H1 (cell line): ENCODE measurements around the gene DDR1. TPM values are rescaled to one million over a fixed set of nuclear protein-coding genes. Genes with fewer than 3 reads are reported as not detected.

ENCODE experiments used
- CTCF ChIA-PET: fragments of 300-600 bp; sonication (Branson Sonifier 250); formaldehyde crosslinking; loops from one replicate; lab custom pipeline; 2021; ENCODE audit not compliant: partially characterized antibody; lab: Charles Lee
- POLR2A ChIA-PET: fragments of 300-600 bp; sonication (Branson Sonifier 250); formaldehyde crosslinking; loops from one replicate; lab custom pipeline; 2021; ENCODE audit warnings: inconsistent platforms; ENCODE audit not compliant: partially characterized antibody; lab: Charles Lee
- DNase-seq, 2 experiments: peaks; one replicate each; pipeline versions ENCODE4 v3.0.0 to v3.0.0-alpha.2; 2010 to 2022; ENCODE audit warnings: low spot score in 2 of 2, low read depth in 1 of 2, mixed read lengths in 1 of 2
- FAIRE-seq: peaks from 2 replicates; lab custom pipeline; 2011; peaks lifted over from hg19 to GRCh38; lab: Jason Lieb, UNC
- H2AFZ ChIP-seq: 2 replicates; pipeline ENCODE4 v1.8.1; 2012; ENCODE audit warnings: low read length, inconsistent platforms
- H2AK5ac ChIP-seq: 2 replicates; pipeline ENCODE4 v1.6.1; 2013; ENCODE audit warnings: low read depth, low read length
- H2BK120ac ChIP-seq: replicated peaks from 2 replicates; pipeline ENCODE3; 2013; ENCODE audit warnings: low read depth, low read length, inconsistent platforms
- H2BK12ac ChIP-seq: 2 replicates; pipeline ENCODE4 v1.6.1; 2013; ENCODE audit warnings: low read depth, low read length
- H2BK15ac ChIP-seq: 2 replicates; pipeline ENCODE4 v1.6.1; 2013; ENCODE audit warnings: low read length
- H2BK20ac ChIP-seq: 2 replicates; pipeline ENCODE4 v1.6.1; 2013; ENCODE audit warnings: low read length
- H2BK5ac ChIP-seq: 2 replicates; pipeline ENCODE4 v1.6.1; 2013; ENCODE audit warnings: low read depth, low read length
- H3K14ac ChIP-seq: 2 replicates; pipeline ENCODE4 v1.6.1; 2013; ENCODE audit warnings: inconsistent platforms; ENCODE audit not compliant: insufficient read length
- H3K18ac ChIP-seq: 2 replicates; pipeline ENCODE4 v1.6.1; 2013; ENCODE audit warnings: low read length; ENCODE audit errors: extremely low read depth
- H3K23ac ChIP-seq: 2 replicates; pipeline ENCODE4 v1.6.1; 2013; ENCODE audit warnings: inconsistent platforms; ENCODE audit not compliant: insufficient read length
- H3K23me2 ChIP-seq: 2 replicates; pipeline ENCODE4 v1.6.1; 2013; ENCODE audit warnings: low read depth, low read length
- H3K27ac ChIP-seq: 2 replicates; pipeline ENCODE4 v1.6.1; 2011; ENCODE audit warnings: low read depth, low read length, inconsistent platforms
- H3K27me3 ChIP-seq, 4 experiments: replicated peaks in 1 of 4; 1 replicate in 1 of 4; 2 replicates in 3 of 4; pipeline versions ENCODE4 v1.6.1 to v1.8.1; 2011 to 2013; ENCODE audit warnings: low read length in 3 of 4, mild to moderate bottlenecking in 3 of 4, inconsistent platforms in 2 of 4, mixed read lengths in 2 of 4, moderate library complexity in 1 of 4; ENCODE audit not compliant: control insufficient read depth in 3 of 4, insufficient read depth in 3 of 4; ENCODE audit errors: extremely low read depth in 1 of 4
- H3K36me3 ChIP-seq, 4 experiments: 2 replicates each; pipeline versions ENCODE4 v1.6.1 to v1.8.1; 2011 to 2013; ENCODE audit warnings: mild to moderate bottlenecking in 4 of 4, low read length in 3 of 4, moderate library complexity in 2 of 4, control low read depth in 1 of 4, inconsistent platforms in 1 of 4; ENCODE audit not compliant: insufficient read depth in 4 of 4, control insufficient read depth in 2 of 4
- H3K4ac ChIP-seq: replicated peaks from 2 replicates; pipeline ENCODE3; 2013; ENCODE audit warnings: low read length, low read depth, mixed read lengths, inconsistent platforms; ENCODE audit not compliant: insufficient read length
- H3K4me1 ChIP-seq, 4 experiments: replicated peaks in 1 of 4; 1 replicate in 1 of 4; 2 replicates in 3 of 4; pipeline versions ENCODE4 v1.6.1 to v1.8.1; 2011 to 2013; ENCODE audit warnings: low read length in 3 of 4, inconsistent platforms in 2 of 4, mixed read lengths in 1 of 4; ENCODE audit not compliant: insufficient read depth in 4 of 4, control insufficient read depth in 3 of 4
- H3K4me2 ChIP-seq, 2 experiments: 2 replicates each; pipeline versions ENCODE4 v1.6.1 to v1.8.1; 2011 to 2013; ENCODE audit warnings: low read depth in 2 of 2, low read length in 2 of 2, control low read depth in 1 of 2, inconsistent platforms in 1 of 2, mild to moderate bottlenecking in 1 of 2; ENCODE audit not compliant: insufficient read depth in 1 of 2
- H3K4me3 ChIP-seq, 4 experiments: fragments of 200-600, 300-600 bp in 1 of 4; sonication (generic), shearing (Covaris generic), sonication (Bioruptor Twin) in 1 of 4; 2 replicates each; pipeline versions ENCODE4 v1.5.1 to v1.8.1; 2011 to 2016; ENCODE audit warnings: low read length in 4 of 4, low read depth in 3 of 4, control low read depth in 2 of 4, inconsistent platforms in 2 of 4, mild to moderate bottlenecking in 2 of 4, mixed read lengths in 1 of 4, moderate library complexity in 1 of 4; ENCODE audit not compliant: insufficient read depth in 2 of 4; ENCODE audit errors: extremely low read depth in 1 of 4
- H3K56ac ChIP-seq: replicated peaks from 2 replicates; pipeline ENCODE3; 2013; ENCODE audit warnings: low read depth, mild to moderate bottlenecking, mixed read lengths, low read length, inconsistent platforms; ENCODE audit not compliant: insufficient read length
- H3K79me1 ChIP-seq: 2 replicates; pipeline ENCODE4 v1.6.1; 2013; ENCODE audit warnings: low read depth, low read length, control low read depth
- H3K79me2 ChIP-seq, 2 experiments: 2 replicates each; pipeline versions ENCODE4 v1.6.1 to v1.8.1; 2012 to 2013; ENCODE audit warnings: low read length in 2 of 2, mild to moderate bottlenecking in 2 of 2, inconsistent platforms in 1 of 2; ENCODE audit not compliant: insufficient read depth in 2 of 2, control insufficient read depth in 1 of 2
- H3K9ac ChIP-seq, 4 experiments: replicated peaks in 1 of 4; 1 replicate in 1 of 4; 2 replicates in 3 of 4; pipeline versions ENCODE4 v1.6.1 to v1.8.1; 2011 to 2013; ENCODE audit warnings: low read depth in 3 of 4, low read length in 3 of 4, control low read depth in 2 of 4, mild to moderate bottlenecking in 2 of 4, moderate library complexity in 2 of 4, inconsistent platforms in 1 of 4; ENCODE audit errors: extremely low read depth in 1 of 4
- H3K9me3 ChIP-seq, 2 experiments: 2 replicates each; pipeline versions ENCODE4 v1.6.1 to v1.8.1; 2012 to 2013; ENCODE audit warnings: mild to moderate bottlenecking in 2 of 2, moderate library complexity in 2 of 2, control low read depth in 1 of 2, inconsistent platforms in 1 of 2, low read depth in 1 of 2, low read length in 1 of 2, mixed read lengths in 1 of 2; ENCODE audit not compliant: insufficient read depth in 2 of 2
- H4K20me1 ChIP-seq, 2 experiments: replicated peaks in 1 of 2; 2 replicates each; pipeline versions ENCODE3 to v1.8.1; 2011 to 2013; ENCODE audit warnings: inconsistent platforms in 2 of 2, low read length in 2 of 2, mild to moderate bottlenecking in 1 of 2; ENCODE audit not compliant: insufficient read depth in 2 of 2, control insufficient read depth in 1 of 2
- H4K5ac ChIP-seq: 2 replicates; pipeline ENCODE4 v1.6.1; 2013; ENCODE audit warnings: low read length, low read depth, mixed read lengths, inconsistent platforms; ENCODE audit not compliant: insufficient read length
- H4K8ac ChIP-seq: 2 replicates; pipeline ENCODE4 v1.8.0; 2013; ENCODE audit warnings: mild to moderate bottlenecking, moderate library complexity, low read length, inconsistent platforms; ENCODE audit not compliant: insufficient read depth; ENCODE audit errors: extremely low read depth
- H4K91ac ChIP-seq: replicated peaks from 2 replicates; pipeline ENCODE3; 2013; ENCODE audit warnings: low read length, mixed read lengths, inconsistent platforms; ENCODE audit not compliant: insufficient read length
- KDM1A ChIP-seq: fragments of 200-600, 300-600 bp; sonication (generic); IDR thresholded peaks from 2 replicates; pipeline ENCODE4 v1.7.1; 2016; ENCODE audit warnings: mild to moderate bottlenecking, low read length, borderline replicate concordance
- WGBS, 2 experiments: shearing (Covaris generic) in 1 of 2; methylation state at CpG; one replicate each; pipeline versions ENCODE4 v1.1.6 to v1.1.7; 2013 to 2015; ENCODE audit warnings: low lambda C conversion rate in 2 of 2, mixed read lengths in 2 of 2, inconsistent platforms in 1 of 2, low coverage in 1 of 2, missing lambda C conversion rate in 1 of 2; ENCODE audit not compliant: insufficient replicate concordance in 2 of 2, insufficient coverage in 1 of 2, insufficient read length in 1 of 2; ENCODE audit errors: extremely low coverage in 1 of 2, missing lambda C conversion rate in 1 of 2; 5-methylcytosine and 5-hydroxymethylcytosine counted together
- polyA plus RNA-seq, 7 experiments: library from polyadenylated mRNA; depleted of rRNA in 3 of 7; stranded (reverse) in 5 of 7; unstranded in 2 of 7; fragments of >200 nt in 5 of 7; fragments of 200-250 nt in 2 of 7; gene quantifications; 1 replicate in 5 of 7; 2 replicates in 1 of 7; 4 replicates in 1 of 7; pipeline versions ENCODE4 v1.2.1 to v1.2.3, GENCODE V29; 2011 to 2013; ENCODE audit warnings: missing spikeins in 2 of 7, mixed read lengths in 2 of 7
- total RNA-seq: library from RNA; stranded (reverse); fragmentation: NEBNext Ultra II Directional; extraction: Animal tissue kit (Norgen Biotek cat#: 25700); gene quantifications from 2 replicates; pipeline ENCODE4 v1.2.1, GENCODE V29; 2021
- TF ChIP-seq, protein P1 (sequence below): IDR thresholded peaks from 2 replicates; pipeline ENCODE4 v1.6.1; 2011; ENCODE audit warnings: low read length, improper control_type of control experiment

The DDR1 gene
- total and polyA plus RNA-seq, 2 of the 8 experiments (the other 6 are each of a cell fraction or from before 2014, with no cell fraction given) = 99.4 to 181 TPM

DNA sequence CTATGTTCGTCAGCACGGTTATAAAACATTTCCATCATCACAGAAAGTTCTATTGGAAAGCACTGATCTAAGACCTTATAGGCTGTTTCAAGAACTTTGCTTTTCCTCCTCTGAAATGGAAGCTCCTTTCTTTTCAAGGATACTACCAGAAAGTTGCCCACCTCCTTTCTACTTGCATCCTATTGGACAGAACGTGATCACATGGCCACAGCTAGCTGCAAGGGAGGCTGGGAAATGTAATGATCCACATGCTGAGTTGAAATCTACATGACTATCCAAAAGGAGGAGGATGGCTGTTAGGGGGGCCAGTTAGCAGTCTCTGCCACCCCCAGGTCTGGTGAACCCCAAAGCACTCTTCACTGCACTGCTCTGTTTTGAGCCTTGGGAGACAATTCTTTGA, 44.4 kb downstream of the DDR1 start:
- H3K79me2 ChIP-seq = no peaks in the 10 kb centered on the region
- CTCF ChIA-PET = interaction anchor here (1.1 to 4.2 kb wide), 7 partner anchors 8 to 151 kb away, joined by 3 to 18 read pairs (median 6); no protein-coding TSS in a partner anchor
- H2BK120ac ChIP-seq = no peak overlapping the region
- DNase-seq = no peak
- WGBS, 2 experiments = 91% methylated on average over 3 of the region's 3 CpGs; no CpG with 5 or more reads in 1 of the 2 experiments
- H3K9me3 ChIP-seq = peaks cover 0 to 6% of the 10 kb centered on the region in 2 experiments; a peak in 2 of 4 replicates
- peaks cover 0 to 18% (median 11%) of the 10 kb centered on the region in 4 experiments; a peak in 5 of 8 replicates for H3K36me3 ChIP-seq
- H2BK5ac ChIP-seq = no peak overlapping the region
- POLR2A ChIA-PET = interaction anchor here (0.9 to 2.1 kb wide), 2 partner anchors 12 to 46 kb away, joined by 4 to 8 read pairs; partner anchors contain the start of gene MUCL3
- H3K14ac ChIP-seq = no peak overlapping the region
- H4K20me1 ChIP-seq = no peaks in the 10 kb centered on the region
- no peak overlapping the region for H3K27ac ChIP-seq
- no peak overlapping the region for H2BK12ac ChIP-seq
- H2BK15ac ChIP-seq = no peak overlapping the region
- H3K27me3 ChIP-seq = no peaks in the 10 kb centered on the region
- no peak overlapping the region for H3K9ac ChIP-seq
- H3K56ac ChIP-seq = no peak overlapping the region
- TF ChIP-seq KDM1A = no peak
- TF ChIP-seq, protein P1, sequence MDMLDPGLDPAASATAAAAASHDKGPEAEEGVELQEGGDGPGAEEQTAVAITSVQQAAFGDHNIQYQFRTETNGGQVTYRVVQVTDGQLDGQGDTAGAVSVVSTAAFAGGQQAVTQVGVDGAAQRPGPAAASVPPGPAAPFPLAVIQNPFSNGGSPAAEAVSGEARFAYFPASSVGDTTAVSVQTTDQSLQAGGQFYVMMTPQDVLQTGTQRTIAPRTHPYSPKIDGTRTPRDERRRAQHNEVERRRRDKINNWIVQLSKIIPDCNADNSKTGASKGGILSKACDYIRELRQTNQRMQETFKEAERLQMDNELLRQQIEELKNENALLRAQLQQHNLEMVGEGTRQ = 0 out of 2 replicates have a peak, but pooled peaks have one; percentile 13
- TF ChIP-seq, all 59 proteins: peak for 1
- no peak overlapping the region for H4K8ac ChIP-seq
- no peak overlapping the region for H4K5ac ChIP-seq
- no peak overlapping the region for H3K18ac ChIP-seq
- H3K23ac ChIP-seq = no peak overlapping the region
- no peak overlapping the region for H2AK5ac ChIP-seq
- H4K91ac ChIP-seq = no peak overlapping the region
- H2AFZ ChIP-seq = no peak overlapping the region
- H3K4me1 ChIP-seq = 0 out of 7 replicates have a peak, but pooled peaks cover 0 to 3% (median 0%) of the 10 kb centered on the region in 4 experiments
- no peak overlapping the region for H2BK20ac ChIP-seq
- no peak overlapping the region for H3K4me3 ChIP-seq
- H3K79me1 ChIP-seq = no peaks in the 10 kb centered on the region
- FAIRE-seq = no peak
- H3K23me2 ChIP-seq = 0 out of 2 replicates have a peak, but pooled peaks cover 4% of the 10 kb centered on the region
- no peak overlapping the region for H3K4me2 ChIP-seq
- no peak overlapping the region for H3K4ac ChIP-seq
